ENCODE data around the gene PRELID2. TPM values are rescaled to one million over a fixed set of nuclear protein-coding genes. Genes with fewer than 3 reads are reported as not detected.
"Not testable (repeated sequence)": the region's sequence is repeated elsewhere in the genome, so short reads cannot be mapped to it uniquely, and the experiment has no call there.

PRELID2 gene
- total and polyA plus RNA-seq, 8 donors: 5.2 to 12.3 (median 10.2) TPM

GRCh38 chr5:145840458-145841132 is 5.5 kb upstream of the PRELID2 start:
- no peaks in the 10 kb centered on the region for H3K9me3 ChIP-seq
- TF ChIP-seq CTCF (IDR thresholded peaks at IDR 0.05): no peak
- H3K27me3 ChIP-seq: no peaks in the 10 kb centered on the region
- DNase-seq (no peak), ATAC-seq (no peak)
- no peak overlapping the region for H3K27ac ChIP-seq
- H3K4me3 ChIP-seq: no peak overlapping the region
- intact Hi-C loops (cut with DNase I): no loop called here
- H3K36me3 ChIP-seq: no peaks in the 10 kb centered on the region
- peaks cover 0 to 6% of the 10 kb centered on the region in 2 donors for H3K4me1 ChIP-seq

- H3K4me1 ChIP-seq: peaks cover 0 to 16% of the 10 kb centered on the region in 2 donors
- H3K4me3 ChIP-seq: no peak overlapping the region
- no peaks in the 10 kb centered on the region for H3K9me3 ChIP-seq
- no peak for TF ChIP-seq CTCF (IDR thresholded peaks at IDR 0.05)
- H3K27me3 ChIP-seq: no peaks in the 10 kb centered on the region
- ATAC-seq: no peak
- no peaks in the 10 kb centered on the region for H3K36me3 ChIP-seq
- DNase-seq: no peak
- no peak overlapping the region for H3K27ac ChIP-seq
- intact Hi-C loops (cut with DNase I): no loop called here
Measured at GRCh38 chr5:145838276-145838675, 3.1 kb upstream of the PRELID2 start.

GRCh38 chr5:145836241-145836640 is 1.1 kb upstream of the PRELID2 start:
- H3K36me3 ChIP-seq; intact Hi-C loops (cut with DNase I); ATAC-seq; DNase-seq; H3K27me3 ChIP-seq; H3K9me3 ChIP-seq; H3K27ac ChIP-seq: not testable (repeated sequence)
- Histone ChIP-seq H3K4me1 (peaks cover 0 to 18% of the 10 kb centered on the region in 2 donors), H3K4me3 (peak overlapping the region in 1 of 2 donors; percentile 78)

- Histone ChIP-seq H3K27me3 (no peaks in the 10 kb centered on the region), H3K4me1 (peaks cover 3 to 22% of the 10 kb centered on the region in 2 donors), H3K36me3 (no peaks in the 10 kb centered on the region), H3K27ac (peak overlapping the region; percentile 67 to 68), H3K9me3 (no peaks in the 10 kb centered on the region), H3K4me3 (peak overlapping the region; percentile 78 to 82)
- no peak for TF ChIP-seq CTCF (IDR thresholded peaks at IDR 0.05)
- ATAC-seq: peak; percentile 18
- intact Hi-C loops (cut with DNase I): no loop called here
- no peak for DNase-seq
Measured at GRCh38 chr5:145835848-145836239, 702 bp upstream of the PRELID2 start.

- Histone ChIP-seq H3K9me3 (no peaks in the 10 kb centered on the region), H3K27me3 (no peaks in the 10 kb centered on the region), H3K4me3 (peak overlapping the region; percentile 78 to 82), H3K27ac (no peak overlapping the region), H3K4me1 (peaks cover 11 to 24% of the 10 kb centered on the region in 2 donors), H3K36me3 (no peaks in the 10 kb centered on the region)
- intact Hi-C loops (cut with DNase I): no loop called here
- no peak for TF ChIP-seq CTCF (IDR thresholded peaks at IDR 0.05)
- no peak for DNase-seq
- ATAC-seq: no peak
Measured at GRCh38 chr5:145834554-145834916, 607 bp downstream of the PRELID2 start.

All from left lung (tissue), 10 donors.